ENCODE measurements around the gene YTHDF1.
A peak's percentile ranks its signal among the peaks of the same experiment; 100 is the strongest.

The YTHDF1 gene

DNA sequence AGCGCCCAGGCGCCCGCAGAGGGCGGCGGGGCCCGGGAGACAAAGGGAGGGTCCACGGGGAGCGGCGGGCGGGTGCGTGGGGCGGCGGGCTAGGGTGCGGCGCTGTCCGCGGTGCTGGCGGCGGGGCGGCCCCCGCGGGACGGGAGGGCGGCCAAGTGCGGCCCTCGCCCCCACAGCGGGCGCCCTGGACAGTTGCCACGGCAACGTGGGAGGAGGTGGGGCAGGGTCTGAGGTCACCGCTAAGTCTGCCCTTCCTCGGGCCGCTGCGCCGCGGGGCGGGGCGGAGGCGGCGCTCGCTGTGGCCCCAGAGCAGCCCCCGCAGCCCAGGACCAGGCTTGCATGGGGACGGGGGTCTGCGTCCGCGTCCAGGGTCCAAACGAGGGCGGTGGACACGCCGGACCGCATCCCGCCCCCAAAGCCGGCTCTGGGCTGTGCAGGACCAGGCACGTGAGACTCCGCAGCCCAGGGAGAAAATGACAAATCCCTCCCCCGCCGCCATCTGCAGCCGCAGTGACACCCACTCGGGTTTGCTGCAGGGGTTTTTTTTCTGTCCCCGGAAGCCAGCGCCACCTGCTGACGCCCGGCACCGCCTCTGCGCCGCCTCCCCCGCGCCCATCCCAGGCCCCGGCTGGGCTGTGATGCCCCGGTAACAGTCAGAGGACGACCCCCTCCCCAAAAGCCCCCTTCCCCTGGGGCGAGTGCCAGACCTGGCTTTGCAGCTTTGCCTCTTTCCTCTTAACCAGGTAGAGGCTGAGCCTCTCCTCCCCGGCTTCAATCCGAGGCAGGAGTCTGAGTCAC lies 36.8 kb downstream of the YTHDF1 start:
- peak overlapping the region in 1 of 2 donors; percentile 37 for H3K4me3 ChIP-seq (ENCODE audit: low read depth in 1 of 2, low read length in 2 of 2)
- peaks cover 39% of the 10 kb centered on the region for H3K27me3 ChIP-seq (ENCODE audit: low read depth, low read length)
- H3K4me1 ChIP-seq (ENCODE audit: control insufficient read depth in 1 of 2, insufficient read depth in 2 of 2, low read length in 2 of 2), result peaks cover 0 to 41% of the 10 kb centered on the region in 2 donors
- no peak overlapping the region for H3K27ac ChIP-seq (ENCODE audit: low read length)
- H3K36me3 ChIP-seq (ENCODE audit: control insufficient read depth in 1 of 2, insufficient read depth in 2 of 2, low read length in 2 of 2), result no peaks in the 10 kb centered on the region
- no peaks in the 10 kb centered on the region for H3K9me3 ChIP-seq (ENCODE audit: control insufficient read depth in 1 of 2, low read length in 2 of 2)

DNA sequence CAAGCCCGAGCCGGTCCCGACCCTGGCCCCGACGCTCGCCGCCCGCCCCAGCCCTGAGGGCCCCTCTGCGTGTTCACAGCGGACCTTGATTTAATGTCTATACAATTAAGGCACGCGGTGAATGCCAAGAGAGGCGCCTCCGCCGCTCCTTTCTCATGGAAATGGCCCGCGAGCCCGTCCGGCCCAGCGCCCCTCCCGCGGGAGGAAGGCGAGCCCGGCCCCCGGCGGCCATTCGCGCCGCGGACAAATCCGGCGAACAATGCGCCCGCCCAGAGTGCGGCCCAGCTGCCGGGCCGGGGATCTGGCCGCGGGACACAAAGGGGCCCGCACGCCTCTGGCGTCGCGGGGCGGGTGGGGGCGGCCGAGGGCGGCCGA lies 37.5 kb downstream of the YTHDF1 start:
- Histone ChIP-seq H3K36me3 (ENCODE audit: control insufficient read depth in 1 of 2, insufficient read depth in 2 of 2, low read length in 2 of 2) (no peaks in the 10 kb centered on the region), H3K9me3 (ENCODE audit: control insufficient read depth in 1 of 2, low read length in 2 of 2) (no peaks in the 10 kb centered on the region), H3K4me3 (ENCODE audit: low read depth in 1 of 2, low read length in 2 of 2) (peak overlapping the region in 1 of 2 donors; percentile 32), H3K27ac (ENCODE audit: low read length) (no peak overlapping the region), H3K4me1 (ENCODE audit: control insufficient read depth in 1 of 2, insufficient read depth in 2 of 2, low read length in 2 of 2) (peaks cover 0 to 41% of the 10 kb centered on the region in 2 donors), H3K27me3 (ENCODE audit: low read depth, low read length) (peaks cover 45% of the 10 kb centered on the region)

DNA sequence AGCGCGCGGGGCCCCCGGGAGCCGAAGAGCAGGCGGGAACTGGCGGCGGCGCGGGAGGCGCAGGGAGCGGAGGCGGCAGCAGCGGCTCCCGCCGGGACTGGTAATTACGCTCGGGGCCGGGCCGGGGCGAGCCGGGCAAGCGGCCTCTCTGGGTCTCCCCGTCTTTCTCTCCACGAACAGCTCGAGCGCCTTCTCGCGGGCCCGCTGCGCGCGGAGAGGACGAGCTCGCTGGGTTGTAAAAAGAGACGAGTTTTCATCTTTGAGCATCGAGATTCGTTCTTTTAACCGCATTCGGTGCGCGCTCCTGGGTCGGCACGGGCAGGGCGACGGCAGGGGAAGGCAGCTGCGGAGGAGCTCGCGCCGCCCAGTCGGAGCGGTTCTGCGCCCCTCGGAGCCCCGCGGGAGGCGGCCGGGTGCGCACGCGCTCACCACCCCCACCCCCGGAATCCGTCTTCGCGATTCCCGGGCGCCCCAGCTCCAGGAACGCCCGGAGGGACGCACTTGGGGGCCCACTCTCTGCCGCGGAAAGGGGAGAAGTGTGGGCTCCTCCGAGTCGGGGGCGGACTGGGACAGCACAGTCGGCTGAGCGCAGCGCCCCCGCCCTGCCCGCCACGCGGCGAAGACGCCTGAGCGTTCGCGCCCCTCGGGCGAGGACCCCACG lies 38.0 kb downstream of the YTHDF1 start:
- Histone ChIP-seq H3K4me1 (ENCODE audit: control insufficient read depth in 1 of 2, insufficient read depth in 2 of 2, low read length in 2 of 2) (peaks cover 0 to 41% of the 10 kb centered on the region in 2 donors), H3K9me3 (ENCODE audit: control insufficient read depth in 1 of 2, low read length in 2 of 2) (no peaks in the 10 kb centered on the region), H3K4me3 (ENCODE audit: low read depth in 1 of 2, low read length in 2 of 2) (peak overlapping the region in 1 of 2 donors; percentile 32), H3K36me3 (ENCODE audit: control insufficient read depth in 1 of 2, insufficient read depth in 2 of 2, low read length in 2 of 2) (no peaks in the 10 kb centered on the region), H3K27me3 (ENCODE audit: low read depth, low read length) (peaks cover 50% of the 10 kb centered on the region), H3K27ac (ENCODE audit: low read length) (no peak overlapping the region)

DNA sequence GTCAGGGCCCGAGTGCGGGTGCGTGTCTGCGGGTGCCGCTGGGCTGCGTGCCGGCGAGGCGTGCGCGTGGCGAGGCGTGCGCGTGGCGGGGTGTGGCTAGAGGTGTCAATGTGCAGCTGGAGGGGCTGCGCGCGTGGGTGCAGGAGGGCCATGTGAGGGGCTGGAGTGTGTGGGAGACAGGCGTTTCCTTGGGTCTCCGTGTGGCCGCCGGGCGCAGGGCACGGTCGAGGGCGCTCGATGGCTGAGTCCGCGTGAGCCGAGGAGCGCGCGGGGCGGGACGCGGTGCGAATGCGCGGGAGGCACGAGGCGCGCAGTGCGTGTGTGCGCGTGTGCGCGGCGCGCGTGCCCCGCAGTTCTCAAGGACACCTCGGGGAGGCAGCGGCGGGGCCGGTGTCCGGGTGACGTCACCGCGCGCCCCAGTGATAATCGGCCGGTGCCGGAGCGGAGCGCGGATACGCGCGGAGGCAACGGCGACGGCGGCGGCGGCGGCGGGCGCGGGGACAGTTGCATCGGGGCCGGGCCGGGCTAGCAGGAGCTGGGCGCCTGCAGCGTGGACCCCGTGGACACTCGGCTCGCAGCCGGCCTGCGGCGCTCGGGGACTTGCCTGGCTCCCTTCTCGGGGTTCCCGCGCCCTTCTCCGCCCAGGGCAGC lies 38.7 kb downstream of the YTHDF1 start:
- no peaks in the 10 kb centered on the region for H3K36me3 ChIP-seq (ENCODE audit: control insufficient read depth in 1 of 2, insufficient read depth in 2 of 2, low read length in 2 of 2)
- H3K9me3 ChIP-seq (ENCODE audit: control insufficient read depth in 1 of 2, low read length in 2 of 2), result no peaks in the 10 kb centered on the region
- no peak overlapping the region for H3K27ac ChIP-seq (ENCODE audit: low read length)
- H3K27me3 ChIP-seq (ENCODE audit: low read depth, low read length), result peaks cover 56% of the 10 kb centered on the region
- H3K4me1 ChIP-seq (ENCODE audit: control insufficient read depth in 1 of 2, insufficient read depth in 2 of 2, low read length in 2 of 2), result peaks cover 0 to 41% of the 10 kb centered on the region in 2 donors
- H3K4me3 ChIP-seq (ENCODE audit: low read depth in 1 of 2, low read length in 2 of 2), result peak overlapping the region in 1 of 2 donors; percentile 32

DNA sequence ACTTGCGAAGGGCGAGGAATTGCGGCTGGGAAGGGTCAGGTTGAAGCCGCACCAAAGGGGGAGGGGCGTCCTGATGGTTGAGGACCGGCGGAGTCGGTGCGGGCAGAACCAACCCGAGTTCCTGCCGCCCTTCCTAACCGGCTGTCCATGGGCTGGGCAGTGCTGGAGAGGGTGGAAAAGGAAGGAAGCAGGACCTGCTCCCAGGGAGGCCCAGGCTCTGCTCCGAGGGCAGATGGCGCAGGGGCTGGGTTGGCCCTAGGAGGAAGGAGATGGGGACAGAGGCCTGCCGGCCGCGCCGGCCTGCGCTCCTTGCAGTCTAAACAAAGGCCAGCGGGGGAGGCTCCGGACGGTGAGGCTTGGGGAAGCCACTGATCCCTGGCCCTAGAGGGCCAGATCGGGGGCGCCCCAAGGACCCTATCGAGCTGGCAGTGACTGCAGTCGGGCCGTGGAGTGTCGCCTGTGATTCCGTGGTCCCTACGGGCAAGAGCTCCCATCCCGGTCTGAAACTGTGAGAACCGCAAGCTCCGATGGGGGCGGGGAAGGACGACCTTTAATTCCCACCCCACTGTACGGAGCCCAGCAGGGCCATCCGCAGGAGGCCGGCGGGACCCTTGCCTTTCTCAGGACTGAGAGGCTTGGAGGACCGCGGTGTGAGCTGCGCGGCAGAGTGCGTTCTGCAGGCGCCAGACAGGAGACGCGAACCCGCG lies 39.4 kb downstream of the YTHDF1 start:
- Histone ChIP-seq H3K4me3 (ENCODE audit: low read depth in 1 of 2, low read length in 2 of 2) (peak overlapping the region in 1 of 2 donors; percentile 32), H3K27ac (ENCODE audit: low read length) (no peak overlapping the region), H3K36me3 (ENCODE audit: control insufficient read depth in 1 of 2, insufficient read depth in 2 of 2, low read length in 2 of 2) (no peaks in the 10 kb centered on the region), H3K9me3 (ENCODE audit: control insufficient read depth in 1 of 2, low read length in 2 of 2) (no peaks in the 10 kb centered on the region), H3K27me3 (ENCODE audit: low read depth, low read length) (peaks cover 62% of the 10 kb centered on the region), H3K4me1 (ENCODE audit: control insufficient read depth in 1 of 2, insufficient read depth in 2 of 2, low read length in 2 of 2) (peaks cover 0 to 41% of the 10 kb centered on the region in 2 donors)

DNA sequence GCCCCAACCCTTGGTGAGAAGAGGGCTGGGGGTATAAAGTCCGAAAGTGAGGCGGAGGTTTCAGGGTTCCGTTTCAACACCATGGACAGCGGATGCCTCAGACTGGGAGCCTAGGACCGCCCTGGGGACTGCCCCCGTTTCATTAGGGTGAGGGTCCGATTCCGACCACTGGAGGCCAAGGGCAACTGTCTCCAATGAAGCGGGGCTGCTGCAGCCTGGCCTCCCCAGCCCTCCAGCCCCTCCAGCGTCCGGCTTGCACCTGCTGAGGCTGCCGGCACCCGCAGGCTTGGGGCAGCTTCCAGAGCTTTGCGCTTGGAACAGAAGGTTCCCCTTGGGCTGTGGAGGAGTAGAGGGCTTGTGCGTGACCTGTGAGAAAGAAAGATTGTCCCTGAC lies 39.9 kb downstream of the YTHDF1 start:
- Histone ChIP-seq H3K9me3 (ENCODE audit: control insufficient read depth in 1 of 2, low read length in 2 of 2) (no peaks in the 10 kb centered on the region), H3K27me3 (ENCODE audit: low read depth, low read length) (peaks cover 63% of the 10 kb centered on the region), H3K4me1 (ENCODE audit: control insufficient read depth in 1 of 2, insufficient read depth in 2 of 2, low read length in 2 of 2) (peaks cover 0 to 41% of the 10 kb centered on the region in 2 donors)

DNA sequence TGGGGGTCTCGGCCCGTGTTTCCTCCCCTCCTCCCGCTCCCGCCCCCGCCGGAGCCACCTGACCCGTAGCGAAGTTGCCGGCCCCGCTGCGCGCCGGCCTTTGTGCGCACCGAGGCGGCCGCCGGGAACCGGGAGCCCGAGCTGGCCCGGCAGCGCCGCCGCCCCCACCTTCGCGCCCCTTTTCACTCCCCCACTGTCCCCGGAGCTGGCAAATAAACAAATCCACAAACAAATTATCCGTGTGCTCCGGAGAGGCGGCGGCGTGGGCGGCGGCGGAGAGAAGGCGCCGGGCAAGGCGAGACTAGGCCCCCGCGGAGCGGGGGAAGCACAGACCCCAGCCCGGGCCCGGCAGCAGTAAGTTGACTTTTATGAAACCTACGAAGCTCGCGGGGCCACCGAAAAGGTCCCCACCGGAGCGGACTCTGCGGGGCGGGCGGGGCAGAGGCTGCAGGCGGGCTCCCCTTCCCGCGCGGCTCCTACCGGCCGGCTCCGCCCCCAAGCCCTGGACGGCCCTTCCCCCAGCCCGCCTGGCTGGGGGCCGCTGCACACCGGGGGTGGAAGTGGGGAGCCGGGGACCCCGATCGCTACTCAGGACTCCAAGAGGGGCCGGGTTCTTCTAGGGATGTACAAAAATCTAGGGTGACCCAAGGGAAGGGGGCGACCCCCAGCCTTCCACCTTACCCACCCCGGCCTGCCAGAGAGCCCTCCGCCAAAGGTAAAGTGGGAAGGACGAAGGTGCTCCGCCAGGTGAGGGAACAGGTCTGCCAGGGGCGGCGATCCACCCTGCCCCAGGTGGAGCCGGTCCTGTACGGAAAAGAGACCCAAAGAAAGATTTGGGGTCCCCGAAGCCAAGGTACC lies 40.7 kb downstream of the YTHDF1 start:
- no peak overlapping the region for H3K4me3 ChIP-seq (ENCODE audit: low read depth in 1 of 2, low read length in 2 of 2)
- H3K27ac ChIP-seq (ENCODE audit: low read length), result no peak overlapping the region
- peaks cover 0 to 41% of the 10 kb centered on the region in 2 donors for H3K4me1 ChIP-seq (ENCODE audit: control insufficient read depth in 1 of 2, insufficient read depth in 2 of 2, low read length in 2 of 2)
- H3K27me3 ChIP-seq (ENCODE audit: low read depth, low read length), result peaks cover 57% of the 10 kb centered on the region
- H3K9me3 ChIP-seq (ENCODE audit: control insufficient read depth in 1 of 2, low read length in 2 of 2), result no peaks in the 10 kb centered on the region
- no peaks in the 10 kb centered on the region for H3K36me3 ChIP-seq (ENCODE audit: control insufficient read depth in 1 of 2, insufficient read depth in 2 of 2, low read length in 2 of 2)

More for the DNA sequence above, 39.9 kb downstream of the YTHDF1 start:
- Histone ChIP-seq H3K4me3 (ENCODE audit: low read depth in 1 of 2, low read length in 2 of 2) (no peak overlapping the region), H3K36me3 (ENCODE audit: control insufficient read depth in 1 of 2, insufficient read depth in 2 of 2, low read length in 2 of 2) (no peaks in the 10 kb centered on the region), H3K27ac (ENCODE audit: low read length) (no peak overlapping the region)

DNA sequence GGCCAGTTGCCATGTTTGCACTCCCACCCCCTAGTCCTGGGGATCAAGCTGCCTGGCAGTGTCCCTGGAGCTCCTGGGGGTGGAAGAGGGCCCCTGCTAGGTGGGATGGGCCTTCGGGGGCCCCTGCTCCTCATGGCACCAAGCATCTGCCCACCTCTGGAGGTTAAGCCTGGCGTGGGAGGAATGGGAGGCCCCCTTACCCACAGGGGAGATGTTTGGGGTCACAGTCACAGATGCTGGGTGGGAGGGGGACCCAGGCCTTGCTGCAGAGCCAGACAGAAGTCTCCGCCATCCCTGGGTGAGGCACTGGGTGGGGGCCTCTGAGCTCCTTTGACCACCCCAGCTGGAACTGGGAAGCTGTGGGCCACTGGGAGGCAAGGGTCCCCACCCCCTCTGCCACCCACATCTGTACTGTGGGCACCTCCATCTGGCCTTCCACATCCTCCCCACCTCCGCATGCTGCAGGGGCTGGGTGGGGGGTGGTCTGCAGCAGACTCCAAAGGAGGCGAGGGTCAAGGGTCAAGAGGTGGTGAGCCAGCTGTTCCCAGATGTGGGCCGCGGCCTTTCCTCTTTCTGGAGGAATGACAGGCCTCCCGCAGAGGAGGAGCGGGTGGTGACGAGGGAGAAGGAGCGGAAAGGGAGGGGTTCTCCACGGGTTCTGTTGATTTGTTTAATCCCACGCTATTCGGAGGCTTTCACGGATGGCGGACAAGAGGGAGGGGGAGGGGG lies 41.5 kb downstream of the YTHDF1 start:
- peaks cover 0 to 39% of the 10 kb centered on the region in 2 donors for H3K4me1 ChIP-seq (ENCODE audit: control insufficient read depth in 1 of 2, insufficient read depth in 2 of 2, low read length in 2 of 2)
- no peak overlapping the region for H3K27ac ChIP-seq (ENCODE audit: low read length)
- H3K27me3 ChIP-seq (ENCODE audit: low read depth, low read length), result peaks cover 49% of the 10 kb centered on the region
- H3K4me3 ChIP-seq (ENCODE audit: low read depth in 1 of 2, low read length in 2 of 2), result no peak overlapping the region
- H3K9me3 ChIP-seq (ENCODE audit: control insufficient read depth in 1 of 2, low read length in 2 of 2), result no peaks in the 10 kb centered on the region
- H3K36me3 ChIP-seq (ENCODE audit: control insufficient read depth in 1 of 2, insufficient read depth in 2 of 2, low read length in 2 of 2), result no peaks in the 10 kb centered on the region

DNA sequence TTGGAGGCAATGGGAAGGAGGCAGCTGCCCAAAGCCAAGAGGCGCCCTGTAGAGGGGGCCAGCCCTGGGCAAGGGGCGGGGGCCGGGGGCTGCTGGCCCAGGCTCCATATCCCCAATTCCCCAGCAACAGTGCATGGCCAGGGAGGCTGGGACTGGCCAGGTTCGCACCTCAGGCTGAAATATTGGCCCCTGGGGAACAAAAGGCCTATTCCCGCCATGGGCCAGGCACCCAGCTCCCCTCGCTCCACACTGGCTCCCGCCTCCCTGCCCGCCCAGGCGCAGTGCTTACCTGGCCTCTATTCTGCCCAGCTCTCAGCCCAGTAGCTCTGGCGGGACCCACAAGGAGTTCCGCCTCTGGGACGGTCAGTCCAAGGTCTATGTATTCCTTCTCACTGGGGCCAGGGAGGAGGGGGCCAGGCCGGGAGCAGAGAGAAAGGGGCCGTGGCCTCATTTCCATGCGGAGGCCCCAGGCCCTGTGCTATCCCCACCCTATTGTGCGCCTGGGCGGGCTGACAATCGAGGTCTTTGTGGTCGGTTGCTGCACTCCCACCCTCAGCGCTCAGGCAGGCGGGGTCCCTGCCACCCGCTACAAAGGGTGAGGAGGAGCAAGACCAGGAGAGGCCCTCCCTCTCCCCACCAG lies 42.3 kb downstream of the YTHDF1 start:
- Histone ChIP-seq H3K27ac (ENCODE audit: low read length) (no peak overlapping the region), H3K9me3 (ENCODE audit: control insufficient read depth in 1 of 2, low read length in 2 of 2) (no peaks in the 10 kb centered on the region), H3K36me3 (ENCODE audit: control insufficient read depth in 1 of 2, insufficient read depth in 2 of 2, low read length in 2 of 2) (no peaks in the 10 kb centered on the region), H3K4me3 (ENCODE audit: low read depth in 1 of 2, low read length in 2 of 2) (no peak overlapping the region), H3K27me3 (ENCODE audit: low read depth, low read length) (peaks cover 46% of the 10 kb centered on the region), H3K4me1 (ENCODE audit: control insufficient read depth in 1 of 2, insufficient read depth in 2 of 2, low read length in 2 of 2) (peaks cover 0 to 33% of the 10 kb centered on the region in 2 donors)

DNA sequence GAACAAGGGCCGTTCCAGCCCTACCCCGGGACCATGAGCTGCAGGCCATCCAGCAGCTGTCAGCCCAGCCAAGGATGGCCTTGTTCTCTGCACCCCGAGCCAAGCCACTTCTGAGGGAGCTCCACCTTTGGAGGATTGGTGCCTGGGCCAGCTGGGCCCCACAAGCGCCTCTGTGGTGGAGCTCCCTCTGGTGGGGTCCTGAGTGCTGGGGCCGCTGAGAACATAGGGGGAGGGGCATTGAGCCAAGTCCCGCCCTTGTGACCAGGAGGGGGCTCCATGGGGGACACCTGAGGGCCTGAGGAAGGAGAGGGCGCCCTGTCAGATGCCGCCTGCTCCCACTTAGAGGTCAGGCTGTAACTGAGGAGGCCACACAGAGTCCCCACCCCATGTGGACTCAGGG lies 43.2 kb downstream of the YTHDF1 start:
- Histone ChIP-seq H3K4me1 (ENCODE audit: control insufficient read depth in 1 of 2, insufficient read depth in 2 of 2, low read length in 2 of 2) (peaks cover 0 to 24% of the 10 kb centered on the region in 2 donors), H3K9me3 (ENCODE audit: control insufficient read depth in 1 of 2, low read length in 2 of 2) (no peaks in the 10 kb centered on the region), H3K27me3 (ENCODE audit: low read depth, low read length) (peaks cover 42% of the 10 kb centered on the region), H3K27ac (ENCODE audit: low read length) (no peak overlapping the region), H3K4me3 (ENCODE audit: low read depth in 1 of 2, low read length in 2 of 2) (no peak overlapping the region), H3K36me3 (ENCODE audit: control insufficient read depth in 1 of 2, insufficient read depth in 2 of 2, low read length in 2 of 2) (no peaks in the 10 kb centered on the region)

Data from muscle layer of duodenum (tissue), 2 donors.